Femur (tissue), 1 donor: ENCODE results near the gene TMEM266.

Experiments used
- DNase-seq: peaks from one replicate; pipeline ENCODE4 v3.0.0-alpha.2; 2017

Gene TMEM266

DNA sequence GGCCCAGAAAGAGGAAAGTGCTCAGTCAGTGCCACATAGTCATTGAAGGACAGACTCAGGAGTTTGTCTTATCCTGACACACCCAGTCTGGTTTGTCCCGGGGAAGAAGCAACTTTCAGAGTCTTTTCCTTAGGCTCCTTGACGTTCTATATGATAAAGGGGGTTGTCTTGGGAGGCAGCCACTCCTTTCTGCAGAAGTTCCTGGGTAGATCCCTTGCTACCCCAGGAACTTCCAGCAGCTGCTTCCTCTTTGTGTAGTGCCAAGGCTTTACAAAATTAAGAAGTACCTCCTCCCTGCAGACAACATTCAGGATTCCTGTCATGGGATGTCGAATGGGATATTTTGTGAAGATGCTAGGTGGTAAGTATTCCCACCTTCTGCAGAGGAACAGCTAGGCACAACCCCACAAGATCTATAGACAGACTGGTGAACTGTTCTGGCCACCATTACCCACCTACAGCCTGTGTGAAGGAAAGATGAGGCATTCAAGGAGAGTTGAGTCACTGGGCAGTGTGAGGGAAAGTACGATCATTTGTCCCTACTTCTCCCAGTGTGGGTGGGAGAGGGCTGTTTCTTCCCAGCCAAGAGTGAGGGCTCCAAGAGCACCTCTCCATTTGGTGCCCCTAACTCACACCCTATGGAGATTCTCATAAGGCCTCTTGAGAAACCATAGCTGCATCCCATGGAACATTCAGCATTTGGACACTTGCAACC, 11.3 kb downstream of the TMEM266 start:
- DNase-seq: no peak

DNA sequence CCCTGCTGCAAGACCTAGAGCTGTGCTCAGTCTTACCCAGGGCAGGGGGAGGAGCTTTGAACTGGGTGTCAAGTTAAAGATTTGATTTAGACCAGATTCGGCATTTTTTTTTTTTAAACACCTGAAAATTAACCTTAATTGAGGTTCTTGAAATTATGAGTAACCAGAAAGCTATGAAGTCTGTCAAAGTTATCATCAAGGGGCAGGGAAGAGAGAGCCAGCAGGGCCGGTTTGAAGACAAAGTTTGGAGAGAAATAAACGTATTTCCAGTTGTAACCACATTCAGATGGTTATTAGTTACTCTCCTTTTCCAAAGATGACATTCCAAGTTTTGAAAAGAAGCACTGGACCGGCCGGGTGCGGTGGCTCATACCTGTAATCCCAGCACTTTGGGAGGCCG, 12.0 kb downstream of the TMEM266 start:
- no peak for DNase-seq

DNA sequence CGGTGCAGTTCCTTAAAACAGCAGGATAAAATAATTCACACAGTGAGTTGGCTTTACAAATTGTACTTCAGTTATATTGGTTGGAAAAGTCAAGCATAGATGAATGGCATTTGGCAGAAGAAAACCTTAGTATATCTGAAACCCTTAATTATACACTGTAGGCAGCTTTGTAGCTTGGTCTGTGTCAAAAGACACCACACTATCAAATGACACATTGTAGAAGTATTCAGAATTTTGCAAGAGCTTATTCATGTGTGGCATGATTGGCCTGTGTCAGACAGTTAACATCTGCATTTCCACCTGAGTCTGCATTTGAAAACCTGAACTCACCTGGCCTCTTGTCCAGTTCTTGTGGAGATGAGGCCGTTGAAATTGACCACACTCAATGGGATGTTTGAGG, 13.8 kb downstream of the TMEM266 start:
- no peak for DNase-seq

DNA sequence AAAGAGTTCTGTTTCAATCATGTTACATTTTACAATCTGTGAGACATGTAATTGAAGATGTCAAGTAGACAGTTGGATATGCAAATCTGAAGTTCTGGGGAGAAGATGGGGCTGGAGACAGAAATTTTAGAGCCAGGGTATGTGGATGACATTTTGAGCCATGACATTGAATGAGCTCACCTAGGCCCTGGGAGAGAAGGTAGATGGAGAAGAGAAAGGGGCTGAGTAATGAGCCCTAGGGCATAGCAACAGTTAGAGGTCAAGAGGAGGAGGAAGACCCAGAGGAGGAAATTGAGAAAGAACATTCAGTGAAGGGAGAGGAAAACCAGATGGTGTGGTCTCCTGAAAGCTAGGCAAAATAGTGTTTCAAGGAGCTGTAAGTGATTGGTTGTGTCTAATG, 15.3 kb downstream of the TMEM266 start:
- no peak for DNase-seq

DNA sequence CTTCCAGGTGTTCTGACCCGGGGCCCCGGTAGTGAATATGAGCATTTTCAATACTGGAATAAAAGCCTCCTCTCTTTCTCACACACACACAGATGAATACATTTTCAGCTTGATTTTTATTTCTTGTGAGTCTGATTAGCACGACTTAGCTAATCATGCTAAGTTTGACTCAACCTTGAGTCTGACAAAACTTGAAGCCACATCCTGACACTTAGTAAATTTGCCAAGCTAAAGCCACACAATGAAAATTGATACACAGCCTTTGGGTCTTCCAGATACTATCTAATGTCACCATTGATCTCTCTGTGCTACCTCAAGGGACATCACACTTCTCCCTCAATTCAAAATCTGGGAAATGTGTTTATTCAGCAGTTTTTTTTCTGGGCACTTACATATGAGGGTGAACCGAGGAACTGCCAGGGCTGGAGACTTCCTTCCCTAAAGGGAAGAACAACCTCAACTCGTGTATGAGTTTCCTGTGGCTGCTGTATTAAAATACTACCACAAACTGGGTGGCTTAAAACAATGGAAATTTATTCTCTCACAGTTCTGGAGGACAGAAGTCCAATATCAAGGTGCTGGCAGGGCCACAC, 18.6 kb downstream of the TMEM266 start:
- DNase-seq: no peak

DNA sequence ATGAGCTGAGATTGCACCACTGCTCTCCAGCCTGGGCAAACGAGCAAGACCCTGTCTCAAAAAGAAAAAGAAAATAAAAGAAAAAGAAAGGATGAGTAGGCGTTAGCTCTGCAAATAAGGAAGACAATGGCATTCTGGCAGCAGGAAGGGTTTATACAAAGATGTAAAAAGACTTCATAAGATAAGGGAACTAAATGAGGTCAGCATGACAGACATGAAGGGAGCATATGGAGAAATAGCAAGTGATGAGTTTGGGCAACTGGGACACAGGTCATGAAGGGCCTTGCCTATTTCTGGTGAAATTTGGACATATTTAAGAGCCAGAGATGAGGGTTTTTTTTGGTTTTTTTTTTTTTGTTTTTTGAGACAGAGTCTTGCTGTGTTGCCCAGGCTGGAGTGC, 24.5 kb downstream of the TMEM266 start:
- DNase-seq: no peak

DNA sequence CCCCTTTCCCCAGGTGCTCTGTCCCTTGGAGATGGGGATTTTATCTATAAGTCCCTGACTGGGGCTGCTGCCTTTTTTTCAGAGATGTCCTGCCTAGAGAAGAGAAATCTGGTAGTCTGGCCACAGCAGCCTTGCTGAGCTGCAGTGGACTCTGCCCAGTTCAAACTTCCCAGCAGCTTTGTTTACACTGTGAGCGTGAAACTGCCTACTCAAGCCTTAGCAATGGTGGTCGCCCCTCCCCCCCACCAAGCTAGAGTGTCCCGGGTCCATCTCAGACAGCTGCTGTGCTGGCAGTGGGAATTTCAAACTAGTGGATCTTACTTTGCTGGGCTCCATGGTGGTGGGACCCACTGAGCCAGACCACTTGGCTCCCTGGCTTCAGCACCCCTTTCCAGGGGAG, 38.9 kb downstream of the TMEM266 start:
- no peak for DNase-seq

DNA sequence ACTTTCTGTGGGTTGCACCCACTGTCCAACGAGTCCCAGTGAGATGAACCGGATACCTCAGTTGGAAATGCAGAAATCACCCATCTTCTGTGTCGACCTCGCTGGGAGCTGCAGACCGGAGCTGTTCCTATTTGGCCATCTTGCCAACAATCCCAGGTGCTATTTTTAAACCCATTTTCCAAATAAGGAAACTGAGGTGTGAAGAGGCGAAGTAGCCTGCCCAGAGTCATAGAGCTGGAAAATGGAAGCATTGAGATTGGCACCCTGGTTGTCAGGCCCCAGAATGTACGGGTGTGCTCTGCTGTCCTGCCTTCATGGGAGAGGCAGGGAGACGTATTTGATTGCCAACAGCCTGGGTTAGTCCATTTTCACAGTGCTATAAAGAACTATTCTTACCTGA, 39.6 kb downstream of the TMEM266 start:
- no peak for DNase-seq

DNA sequence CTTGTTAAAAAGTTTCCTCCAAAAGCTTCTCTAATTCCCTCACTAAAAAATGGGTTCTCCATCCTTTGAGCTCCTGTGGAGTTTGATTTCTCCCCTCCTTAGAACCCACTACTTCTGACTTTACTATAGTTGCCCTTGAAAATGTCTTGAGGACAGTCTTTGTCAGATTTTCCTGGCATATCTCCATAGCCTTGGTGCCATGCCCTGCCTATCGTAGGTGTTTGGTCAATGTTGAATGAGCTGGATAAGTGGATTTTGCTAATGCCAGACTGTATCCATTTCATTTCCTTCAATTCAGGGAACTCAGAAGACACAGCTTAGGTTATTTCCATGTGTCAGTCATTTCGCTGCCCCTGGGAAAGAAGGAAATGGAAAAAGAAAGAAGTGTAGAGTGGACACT, 40.6 kb downstream of the TMEM266 start:
- no peak for DNase-seq

DNA sequence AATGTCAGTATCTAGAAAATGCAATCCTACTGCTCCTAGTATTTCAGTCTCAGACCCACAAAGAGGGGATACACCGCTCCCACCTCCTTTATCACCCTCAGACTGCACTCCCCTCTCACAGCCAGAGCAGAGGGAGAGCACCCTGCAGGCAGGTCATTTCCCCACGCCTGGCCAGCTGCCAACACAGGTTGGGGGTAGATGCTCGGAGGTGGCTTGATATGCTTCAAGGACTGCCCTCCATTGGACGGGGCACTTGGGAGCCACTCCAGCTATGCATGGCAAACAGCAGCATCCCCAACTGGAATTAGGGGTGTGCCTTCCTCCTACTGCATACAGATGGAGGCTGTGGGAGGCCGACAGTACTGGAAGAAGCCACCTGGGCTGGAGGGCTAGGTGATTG, 41.9 kb downstream of the TMEM266 start:
- no peak for DNase-seq

DNA sequence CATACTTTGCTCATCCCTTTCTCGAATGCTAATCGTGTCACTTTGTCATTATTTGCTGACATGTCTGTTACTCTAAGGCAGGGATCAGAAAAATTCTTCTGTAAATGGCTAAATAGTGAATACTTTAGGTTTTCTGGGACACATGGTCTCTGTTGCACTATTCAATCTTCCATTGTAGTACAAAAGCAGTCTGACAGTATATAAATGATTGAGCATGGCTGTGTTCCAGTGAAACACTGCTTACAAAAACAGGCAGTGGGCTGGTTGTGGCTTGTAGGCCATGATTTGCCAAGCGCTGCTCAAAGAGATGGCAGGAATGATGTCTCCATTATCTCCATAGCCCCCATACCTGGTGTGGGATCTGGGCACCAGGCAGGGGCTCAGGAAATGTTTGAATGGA, 45.6 kb downstream of the TMEM266 start:
- no peak for DNase-seq

DNA sequence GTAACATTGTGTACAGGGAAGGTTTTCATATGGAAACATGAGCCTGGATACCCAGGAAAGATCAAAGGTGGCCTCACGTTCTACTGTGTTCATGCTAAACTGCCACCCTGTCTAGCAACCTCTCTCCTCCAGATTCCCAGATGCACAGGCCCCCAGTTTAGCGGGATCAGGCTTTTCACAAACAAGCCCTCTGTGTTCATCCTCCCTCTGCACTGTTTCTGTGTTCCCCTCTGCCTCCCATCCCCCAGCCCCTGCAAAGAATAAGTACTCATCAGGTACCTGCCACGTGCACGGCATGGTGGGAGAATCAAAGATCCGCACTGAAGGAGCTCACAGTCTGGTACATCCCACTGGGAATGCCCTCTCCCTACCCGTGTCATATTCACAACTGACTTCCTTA, 46.1 kb downstream of the TMEM266 start:
- no peak for DNase-seq

DNA sequence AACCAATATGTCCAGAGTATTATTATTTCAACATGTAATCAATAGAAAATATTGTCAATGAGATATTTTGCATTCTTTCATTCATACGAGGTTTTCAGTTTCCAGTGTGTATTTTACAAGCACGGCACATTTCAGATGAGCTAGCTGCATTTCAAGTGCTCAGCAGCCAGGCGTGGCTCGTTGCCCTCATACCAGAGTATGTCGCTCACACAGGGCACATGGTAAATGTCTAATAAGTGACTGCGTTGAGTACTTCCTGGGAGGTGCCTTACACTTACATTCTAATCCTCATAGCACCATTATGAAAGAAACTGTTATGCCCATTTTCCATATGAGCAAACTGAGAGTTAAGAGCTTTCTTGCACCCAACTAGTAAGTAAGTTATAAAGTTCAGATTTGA, 47.4 kb downstream of the TMEM266 start:
- no peak for DNase-seq

DNA sequence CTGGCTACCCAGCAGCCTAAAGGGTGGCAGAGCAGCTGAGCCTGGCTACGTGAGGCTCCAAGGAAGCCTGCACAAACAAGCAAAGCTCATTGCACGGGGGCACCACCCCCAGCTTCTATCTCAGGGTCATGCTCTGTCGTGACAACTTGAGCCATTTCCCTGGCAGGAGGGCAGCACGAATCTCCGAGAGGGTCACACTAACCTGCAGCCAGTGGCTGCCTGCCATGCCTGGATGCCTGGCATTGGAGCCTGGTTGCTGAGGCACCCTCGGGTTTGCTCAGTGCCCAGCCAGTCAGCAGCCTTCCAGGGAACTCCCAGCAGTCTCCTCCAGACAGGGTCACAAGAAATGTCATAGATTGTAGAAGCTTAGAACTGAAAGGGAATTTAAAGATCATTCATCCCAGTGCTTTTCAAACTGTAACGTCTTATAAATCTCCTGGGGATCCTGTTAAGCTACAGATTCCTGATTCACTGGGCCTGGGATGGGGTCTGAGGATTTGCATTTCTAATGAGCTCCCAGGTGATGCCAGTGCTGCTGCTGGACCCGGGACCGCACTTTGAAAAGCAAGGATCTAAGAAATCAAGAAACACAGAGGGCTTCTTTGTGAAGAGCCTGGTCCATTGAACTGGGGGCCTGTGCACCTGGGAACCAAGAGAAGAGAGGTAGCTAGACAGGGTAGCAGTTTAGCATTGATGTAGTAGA, 48.4 kb downstream of the TMEM266 start:
- no peak for DNase-seq

DNA sequence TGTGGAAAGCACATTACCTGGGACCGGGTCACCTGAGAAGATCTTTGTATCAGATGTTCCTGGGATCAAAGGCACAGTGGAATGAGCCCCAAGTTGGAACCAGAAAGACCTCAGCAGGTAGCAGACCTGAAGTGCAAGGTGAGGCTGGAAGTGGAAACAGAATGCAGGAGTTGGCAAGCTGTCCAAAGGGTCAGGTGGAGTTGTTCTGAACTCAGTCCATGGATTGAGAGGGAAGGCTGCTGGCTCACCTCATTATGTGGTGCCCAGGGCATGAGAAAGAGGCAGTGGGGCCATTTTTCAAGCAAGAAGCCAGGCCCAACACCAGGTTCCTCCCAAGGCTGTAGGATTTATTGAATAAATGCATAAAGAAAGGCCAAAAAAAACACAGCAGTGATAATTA, 49.3 kb downstream of the TMEM266 start:
- no peak for DNase-seq

DNA sequence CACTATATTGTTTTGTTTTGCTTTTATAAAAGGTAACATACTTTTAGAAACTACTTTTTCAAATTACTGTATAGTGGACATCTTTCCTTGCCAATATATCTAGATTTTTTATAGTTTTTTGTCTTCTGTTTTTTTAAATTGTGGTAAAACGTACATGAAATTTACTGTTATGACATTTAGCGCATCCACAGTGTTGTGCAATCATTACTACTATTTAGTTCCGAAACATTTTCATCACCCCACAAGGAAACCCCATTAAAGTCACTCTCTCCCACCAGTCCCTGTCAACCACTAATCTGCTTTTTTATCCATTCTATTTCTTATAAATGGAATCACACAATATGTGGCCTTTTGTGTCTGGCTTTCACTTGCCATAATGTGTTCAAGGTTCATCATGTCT, 54.8 kb downstream of the TMEM266 start:
- DNase-seq: no peak

DNA sequence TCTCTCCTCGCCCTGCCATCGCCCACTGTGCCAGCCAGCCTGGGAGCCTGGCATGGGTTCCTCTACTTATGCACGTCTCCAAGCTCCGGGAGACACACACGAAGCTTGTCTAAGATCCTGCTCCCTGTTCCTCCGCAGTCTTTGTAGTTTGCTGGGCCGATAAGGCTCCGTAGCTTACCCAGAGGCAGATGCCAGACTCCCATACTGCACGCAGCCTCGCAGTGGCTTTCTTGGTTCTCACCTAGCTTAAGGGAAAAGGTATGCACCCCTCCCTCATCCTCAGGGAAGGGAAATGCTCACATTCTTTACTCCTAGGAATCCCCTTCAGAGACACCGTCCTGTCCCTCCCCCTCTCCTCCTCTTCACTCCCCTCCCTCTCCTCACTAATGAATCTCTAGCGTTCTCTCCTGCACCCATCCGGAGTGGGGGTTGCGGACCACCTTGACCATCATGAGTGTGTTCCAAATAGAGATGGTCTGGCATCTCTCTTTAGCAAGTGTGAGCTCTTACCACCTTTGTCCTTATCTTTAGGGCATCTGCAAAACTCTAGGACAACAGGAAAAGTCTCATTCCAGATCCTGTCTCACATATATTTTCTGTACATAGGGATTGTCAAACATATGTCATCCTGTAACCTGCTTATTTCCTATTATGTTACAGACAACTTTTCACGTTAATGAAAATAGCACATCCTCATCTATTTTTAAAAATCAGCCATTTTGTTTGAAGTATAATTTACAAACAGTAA, 56.5 kb downstream of the TMEM266 start:
- no peak for DNase-seq

DNA sequence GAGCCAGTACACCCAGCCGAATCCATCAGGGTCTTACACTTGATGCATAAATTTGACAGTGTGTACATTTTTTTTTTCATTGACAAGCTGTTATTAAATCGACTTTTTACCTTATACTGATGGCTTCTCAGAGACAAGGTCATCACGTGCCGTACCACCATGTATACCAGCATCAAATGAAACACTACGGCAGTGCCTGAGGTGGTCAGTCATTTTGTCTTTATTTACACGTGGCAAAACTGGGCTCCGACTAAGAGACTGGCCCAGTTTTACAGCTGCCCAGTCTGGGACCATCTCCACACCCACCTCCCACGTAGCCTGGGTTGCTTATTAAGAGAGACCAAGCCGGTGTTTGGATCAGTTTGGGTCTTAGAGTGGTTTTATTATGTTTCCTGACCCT, 57.4 kb downstream of the TMEM266 start:
- DNase-seq: no peak

DNA sequence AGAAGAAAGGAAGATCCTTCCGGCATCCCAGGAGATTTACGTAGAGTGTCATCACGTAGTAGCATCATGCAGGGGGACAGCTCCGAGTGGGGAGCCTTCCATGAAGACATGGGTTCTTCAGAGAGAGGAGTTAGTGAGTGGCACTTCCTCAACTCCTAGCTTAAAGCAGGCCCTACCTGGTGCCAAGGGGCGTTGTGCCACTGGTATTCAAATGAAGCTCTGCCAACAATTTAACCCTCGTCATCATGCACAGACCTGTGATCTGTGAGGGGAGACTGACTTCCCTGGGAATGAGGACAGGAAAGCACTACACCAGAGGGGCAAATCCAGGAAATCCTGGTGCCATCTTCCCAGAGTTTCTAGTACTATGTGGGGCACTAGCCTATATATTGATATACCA, 59.0 kb downstream of the TMEM266 start:
- no peak for DNase-seq

DNA sequence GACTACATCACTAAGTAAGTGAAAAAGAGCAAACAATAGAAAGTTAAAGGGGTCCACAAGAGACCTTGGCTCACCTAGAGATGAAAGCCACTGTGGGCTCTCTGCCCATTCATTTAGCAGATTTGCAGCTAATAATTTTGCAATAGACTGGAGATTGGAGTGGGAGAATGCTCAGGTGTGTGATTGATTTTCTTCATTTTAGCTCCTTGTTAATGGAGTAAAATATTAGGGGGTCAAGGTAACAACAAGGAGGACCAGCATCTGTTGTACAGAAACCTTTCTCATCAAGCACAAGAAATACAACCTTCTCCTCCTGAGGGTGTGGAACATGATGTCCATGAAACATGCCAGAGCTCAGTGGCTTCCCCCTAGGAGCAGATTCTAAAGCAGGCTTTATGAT, 63.2 kb downstream of the TMEM266 start:
- no peak for DNase-seq

DNA sequence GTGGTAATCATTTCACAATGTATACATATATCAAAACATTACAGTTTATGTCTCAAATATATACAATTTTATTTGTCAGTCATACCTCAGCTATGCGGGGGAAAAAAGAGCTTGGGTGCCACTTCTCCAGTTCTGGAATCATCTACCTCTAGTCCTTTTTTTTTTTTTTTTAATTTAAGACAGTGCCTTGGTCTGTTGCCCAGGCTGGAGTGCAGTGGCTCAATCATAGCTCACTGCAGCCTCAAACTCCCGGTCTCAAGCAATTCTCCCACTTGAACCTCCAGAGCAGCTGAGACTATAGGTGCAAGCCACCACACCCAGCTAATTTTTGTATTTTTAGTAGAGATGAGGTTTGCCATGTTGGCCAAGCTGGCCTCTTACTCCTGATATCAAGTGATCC, 67.4 kb downstream of the TMEM266 start:
- DNase-seq: no peak

DNA sequence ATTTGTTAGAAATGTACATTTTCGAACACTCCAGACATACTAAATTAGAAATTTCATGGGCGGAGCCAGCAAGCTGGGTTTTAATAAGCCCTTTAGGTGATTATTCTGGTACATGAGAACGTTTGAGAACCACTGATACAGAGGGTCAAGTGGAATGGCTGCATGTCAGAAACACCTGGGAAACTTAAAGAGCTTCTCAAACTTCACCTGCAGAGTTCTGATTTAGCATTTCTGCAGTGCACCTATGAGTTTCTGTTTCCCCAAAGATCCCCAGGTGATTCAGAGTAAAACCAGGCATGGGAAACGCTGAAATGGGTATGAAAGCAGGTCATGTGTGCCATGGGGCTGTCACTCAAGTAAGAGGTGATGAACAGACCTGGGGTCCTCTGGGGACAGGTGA, 68.1 kb downstream of the TMEM266 start:
- DNase-seq: no peak

DNA sequence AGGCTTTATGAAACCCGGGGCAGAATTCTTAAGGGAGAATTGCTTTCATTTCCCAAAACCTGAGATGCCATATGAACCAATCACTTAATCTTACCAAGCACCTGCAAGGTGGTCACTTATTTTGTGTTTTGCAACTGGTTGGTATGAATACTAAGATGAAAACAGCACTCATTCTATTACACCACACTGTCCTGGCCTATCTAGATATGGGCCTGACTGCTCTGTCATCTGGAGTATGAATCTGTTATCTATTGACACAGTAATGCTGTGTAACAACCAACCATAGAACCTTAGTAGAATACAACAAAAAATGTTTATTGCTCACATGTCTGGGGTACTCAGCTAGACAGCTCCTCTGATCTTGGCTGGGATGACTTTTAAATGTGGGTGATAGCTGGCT, 74.8 kb downstream of the TMEM266 start:
- DNase-seq: no peak

DNA sequence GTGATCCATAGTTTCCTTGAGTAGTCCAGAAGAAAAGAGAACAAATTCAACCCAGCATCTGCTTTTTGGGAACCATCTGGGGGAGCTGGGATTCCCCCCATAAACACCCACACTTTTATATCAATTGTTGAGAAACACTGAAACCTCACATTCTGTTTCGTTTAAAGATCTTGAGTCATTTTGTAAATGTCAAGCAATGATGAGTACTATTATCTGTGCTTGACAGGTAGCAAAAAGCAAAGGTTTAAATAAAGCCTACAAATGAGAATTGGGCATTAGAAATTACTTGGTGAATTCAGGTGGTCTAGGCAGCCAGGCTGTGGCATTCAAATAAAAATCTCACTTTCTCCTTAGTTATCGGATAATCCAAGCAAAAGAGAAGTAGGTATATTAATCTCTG, 75.7 kb downstream of the TMEM266 start:
- no peak for DNase-seq
